NCI-H510A treated with DMSO at 0.1 percent for 48 hours (cell line): ENCODE measurements around the gene GAL3ST2.

Experiments used
- DNase-seq: peaks from one replicate; lab custom pipeline; 2025; lab: John Stamatoyannopoulos, UW

Gene GAL3ST2

GRCh38 chr2:241844831-241845578 lies 68.4 kb downstream of the GAL3ST2 start:
- DNase-seq: no peak

GRCh38 chr2:241846406-241846805 lies 69.8 kb downstream of the GAL3ST2 start:
- no peak for DNase-seq

- no peak for DNase-seq
These were observed 72.4 kb downstream of the GAL3ST2 start for GRCh38 chr2:241848761-241849615.

GRCh38 chr2:241849616-241850543 lies 73.3 kb downstream of the GAL3ST2 start:
- DNase-seq: no peak

GRCh38 chr2:241850544-241851324 lies 74.1 kb downstream of the GAL3ST2 start:
- no peak for DNase-seq

DNA sequence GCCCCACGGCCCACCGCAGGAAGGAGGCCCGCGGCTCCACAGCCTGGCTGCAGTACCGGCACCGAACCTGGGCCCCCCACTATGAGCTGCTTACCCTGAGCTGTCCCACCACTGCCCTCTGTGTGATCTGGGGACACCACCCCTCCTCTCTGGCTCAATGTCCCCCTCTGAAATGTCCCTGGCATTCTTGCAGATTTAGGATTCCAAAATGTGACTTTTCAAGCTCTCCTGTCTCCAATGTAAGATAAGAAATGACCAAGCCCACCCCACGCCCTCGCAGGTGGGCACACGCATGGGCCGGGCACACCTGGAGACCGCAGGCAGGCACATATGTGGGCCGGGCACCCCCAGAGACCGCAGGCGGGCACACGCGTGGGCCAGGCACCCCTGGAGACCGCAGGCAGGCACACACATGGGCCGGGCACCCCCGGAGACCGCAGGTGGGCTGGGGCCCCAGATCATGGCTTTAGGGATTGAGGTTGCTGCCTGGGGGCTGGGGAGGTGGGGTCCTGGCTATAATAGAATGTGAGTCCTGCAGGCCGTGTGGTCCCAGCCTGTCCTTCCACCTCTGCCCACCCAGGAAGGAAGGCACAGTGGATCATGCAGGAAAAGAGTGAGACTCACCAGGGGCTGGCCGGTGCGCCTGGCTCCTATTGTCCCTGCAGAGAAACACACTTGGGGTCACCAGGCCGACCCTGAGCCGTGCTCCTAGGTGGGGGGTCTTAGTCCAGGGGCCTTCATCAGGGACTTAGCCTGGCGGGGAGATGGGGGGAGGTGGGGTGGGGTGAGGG lies 74.9 kb downstream of the GAL3ST2 start:
- DNase-seq: no peak

DNA sequence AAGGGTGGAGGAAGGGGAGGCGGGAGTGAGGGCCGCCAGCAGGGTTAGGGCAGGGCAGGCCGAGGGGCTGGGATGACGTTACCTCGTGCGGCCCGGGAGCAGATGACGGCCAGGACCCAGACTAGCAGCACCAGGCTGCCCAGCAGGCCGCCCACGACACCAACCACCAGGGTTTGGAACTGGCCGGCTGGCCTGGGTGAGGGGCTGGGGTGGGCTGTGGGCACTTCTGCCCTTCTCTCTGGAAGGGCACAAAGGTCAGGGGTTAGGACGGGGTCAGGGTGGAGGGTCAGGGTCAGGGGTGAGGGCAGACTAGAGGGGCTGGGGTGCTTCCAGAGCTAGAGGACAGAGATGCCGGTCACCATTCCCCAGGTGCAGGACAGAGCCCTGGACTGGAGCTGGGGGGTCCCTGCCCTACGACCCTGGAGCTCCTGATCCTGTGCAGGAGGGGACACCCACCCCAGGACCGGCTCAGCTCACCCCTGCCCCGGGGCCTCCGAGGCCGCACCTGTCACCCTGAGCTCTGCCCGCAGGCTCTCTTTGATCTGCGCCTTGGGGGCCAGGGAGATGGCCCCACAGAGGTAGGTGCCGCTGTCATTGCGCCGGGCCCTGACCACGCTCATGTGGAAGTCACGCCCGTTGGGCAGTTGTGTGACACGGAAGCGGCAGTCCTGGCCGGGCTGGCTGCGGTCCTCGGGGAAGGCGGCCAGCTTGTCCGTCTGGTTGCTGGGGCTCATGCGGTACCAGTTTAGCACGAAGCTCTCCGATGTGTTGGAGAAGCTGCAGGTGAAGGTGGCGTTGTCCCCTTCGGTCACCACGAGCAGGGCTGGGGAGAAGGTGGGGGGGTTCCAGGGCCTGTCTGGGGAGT lies 75.7 kb downstream of the GAL3ST2 start:
- DNase-seq: no peak

DNA sequence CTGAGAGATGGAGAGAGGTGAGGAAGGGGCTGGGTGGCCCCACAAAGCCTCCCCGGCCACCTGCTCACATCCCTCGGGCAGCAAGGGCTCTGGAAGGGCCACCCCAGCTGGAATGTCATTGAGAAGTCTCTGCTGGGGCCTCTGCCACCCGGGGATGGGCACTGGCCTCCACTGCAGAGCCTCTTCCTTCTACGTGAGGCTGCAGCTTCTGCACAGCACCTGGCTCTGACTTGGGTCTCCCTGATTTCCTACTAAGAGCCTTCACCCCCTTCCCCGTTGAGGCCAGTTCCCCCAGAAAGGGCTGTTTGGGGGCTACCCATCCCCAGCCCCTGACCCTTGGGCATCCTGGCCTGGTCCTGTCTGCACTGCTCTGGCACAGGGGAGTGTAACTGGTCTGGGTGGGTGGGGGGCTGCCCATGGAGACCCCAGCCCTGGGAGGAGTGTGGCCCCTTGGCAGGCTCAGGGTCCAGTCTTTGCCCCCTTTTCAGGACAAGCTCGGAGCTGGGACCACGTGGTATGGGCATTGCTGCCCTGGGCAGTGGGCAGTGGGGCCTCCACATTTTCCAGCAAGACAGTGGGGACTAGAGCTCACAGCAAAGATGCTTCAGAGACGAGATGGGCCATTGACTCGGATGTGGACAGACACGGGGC lies 76.5 kb downstream of the GAL3ST2 start:
- no peak for DNase-seq
